Stimulated activated CD8-positive, alpha-beta memory T cell treated with anti-CD3 and anti-CD28 coated beads, Interleukin-4, amount 100 ng/mL, for 1 hour (primary cell): ENCODE measurements around the gene ANGPT4.
"Not testable (repeated sequence)": the region's sequence is repeated elsewhere in the genome, so short reads cannot be mapped to it uniquely, and the experiment has no call there.

Source experiments
- DNase-seq, 2 donors: peaks; one replicate each; pipeline ENCODE4 v3.0.0-alpha.2; 2020; ENCODE audit warnings: low read depth in 2 of 2, low spot score in 1 of 2

Gene ANGPT4

DNA sequence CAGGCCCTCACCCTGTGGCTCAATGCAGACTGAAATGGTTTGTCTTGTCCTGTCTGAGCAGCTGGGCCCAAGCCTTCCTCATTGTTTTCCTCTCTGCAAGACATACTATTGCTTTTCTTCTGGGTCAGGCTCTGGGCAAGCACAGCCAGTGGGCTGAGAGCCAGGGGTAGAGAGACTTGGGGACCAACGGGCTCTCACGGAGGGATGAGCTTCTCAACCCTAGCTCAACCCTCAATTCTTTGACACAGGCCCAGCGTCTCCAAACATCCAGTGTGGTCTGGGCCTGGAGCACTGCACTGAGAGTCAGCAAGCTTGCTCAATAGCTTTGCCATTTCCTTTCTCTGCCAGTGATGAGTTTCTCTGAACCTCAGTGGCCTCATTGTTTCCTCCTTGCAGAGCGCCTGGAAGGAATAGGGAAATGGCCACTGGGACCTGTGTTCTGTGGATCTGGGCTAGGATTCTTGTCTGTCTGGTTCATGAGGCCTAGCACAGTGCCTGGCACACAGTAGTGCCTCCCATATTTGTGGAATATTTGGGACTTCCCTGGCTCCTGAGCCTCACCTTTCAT is 9.3 kb downstream of the ANGPT4 start:
- DNase-seq = no peak

DNA sequence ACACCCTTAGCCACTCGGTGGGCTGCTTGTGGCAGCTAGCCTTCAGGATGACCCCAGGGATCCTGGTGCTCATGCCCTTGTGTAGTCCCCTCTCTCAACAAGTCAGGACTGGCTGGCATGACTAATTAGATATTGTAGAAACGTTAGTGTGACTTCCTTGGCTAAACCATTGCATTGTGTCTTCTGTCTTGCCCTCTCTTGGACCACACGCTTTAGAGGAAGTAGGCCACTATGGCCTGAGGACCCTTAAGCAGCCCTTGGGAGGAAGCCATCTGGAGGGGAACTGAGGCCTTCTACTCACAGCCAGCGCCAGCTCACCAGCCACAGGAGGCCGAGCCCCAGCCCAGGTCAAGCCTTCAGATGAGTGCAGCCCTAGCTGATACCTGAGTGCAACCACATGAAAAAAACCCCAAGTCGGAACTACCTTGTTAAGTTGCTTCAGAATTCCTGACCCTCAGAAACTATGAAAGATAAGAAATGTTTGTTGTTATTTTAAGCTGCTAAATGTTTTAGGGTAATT is 10.1 kb downstream of the ANGPT4 start:
- DNase-seq = no peak

DNA sequence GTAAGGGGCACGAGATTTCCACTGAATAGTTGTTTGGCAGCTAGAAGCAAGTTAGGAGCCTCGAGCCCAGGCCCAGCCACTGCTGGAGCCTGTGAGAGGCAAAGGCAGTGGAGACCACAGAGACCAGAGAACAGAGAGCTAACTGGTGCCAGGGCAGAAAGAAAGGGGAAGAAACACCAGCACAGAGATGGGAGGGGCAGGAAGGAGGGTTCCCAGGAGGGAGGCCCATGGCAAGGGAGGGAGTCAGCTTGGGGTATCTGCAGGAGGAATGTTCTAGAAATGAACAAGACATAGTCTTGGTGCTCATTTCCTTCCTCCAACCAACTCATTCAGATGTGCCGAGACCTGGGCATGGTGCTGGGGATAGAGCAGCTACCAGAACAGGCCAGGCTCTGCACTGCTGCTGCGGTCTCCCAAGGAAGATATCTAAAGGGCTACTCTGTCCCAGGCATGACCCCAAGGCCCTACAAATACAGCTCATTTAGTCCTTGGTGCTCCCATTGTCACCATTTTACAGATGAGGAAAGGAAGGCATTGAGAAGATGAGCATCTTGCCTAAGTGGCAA is 10.7 kb downstream of the ANGPT4 start:
- no peak for DNase-seq

- no peak for DNase-seq
Observed at GRCh38 chr20:904039-904545, 12.0 kb downstream of the ANGPT4 start.

DNA sequence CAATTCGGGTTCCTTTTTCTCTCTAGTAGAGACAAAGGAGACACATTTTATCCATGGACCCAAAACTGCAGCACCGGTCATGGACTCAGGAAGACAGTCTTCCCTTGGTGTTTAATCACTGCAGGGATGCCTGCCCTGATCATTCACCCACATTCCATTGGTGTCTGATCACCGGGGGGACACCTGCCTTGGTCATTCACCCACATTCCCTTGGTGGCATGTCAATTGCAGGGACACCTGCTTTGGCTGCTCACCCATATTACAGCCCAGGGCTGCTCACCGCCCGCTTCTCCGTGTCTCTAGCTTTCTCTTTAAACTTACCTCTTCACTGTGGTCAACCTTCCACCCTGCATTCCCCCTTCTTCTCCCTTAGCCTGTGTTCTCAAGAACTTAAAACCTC is 18.7 kb downstream of the ANGPT4 start:
- DNase-seq = not testable (repeated sequence)

DNA sequence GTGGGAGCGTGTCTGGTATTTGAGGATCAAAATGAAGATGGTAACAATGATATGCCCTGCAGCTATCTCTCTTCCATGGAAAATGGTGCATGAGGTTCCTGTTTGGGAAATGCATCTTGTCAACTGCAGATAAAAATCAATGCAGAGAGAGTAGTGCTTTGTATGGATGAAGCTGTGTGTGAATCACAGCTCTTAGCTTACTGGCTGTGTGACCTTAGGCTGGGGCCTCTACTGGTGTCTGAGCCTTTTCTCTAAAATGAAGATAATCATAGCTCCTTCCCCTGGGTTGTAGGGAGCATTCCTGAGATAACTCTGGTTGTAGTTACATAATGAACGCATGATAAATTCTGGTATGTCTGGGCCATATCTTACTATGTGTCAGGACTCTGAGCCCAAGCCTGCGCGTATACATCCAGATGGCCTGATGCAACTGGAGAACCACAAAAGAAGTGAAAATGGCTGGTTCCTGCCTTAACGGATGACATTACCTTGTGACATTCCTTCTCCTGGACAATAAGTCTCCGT is 19.6 kb downstream of the ANGPT4 start:
- no peak for DNase-seq

DNA sequence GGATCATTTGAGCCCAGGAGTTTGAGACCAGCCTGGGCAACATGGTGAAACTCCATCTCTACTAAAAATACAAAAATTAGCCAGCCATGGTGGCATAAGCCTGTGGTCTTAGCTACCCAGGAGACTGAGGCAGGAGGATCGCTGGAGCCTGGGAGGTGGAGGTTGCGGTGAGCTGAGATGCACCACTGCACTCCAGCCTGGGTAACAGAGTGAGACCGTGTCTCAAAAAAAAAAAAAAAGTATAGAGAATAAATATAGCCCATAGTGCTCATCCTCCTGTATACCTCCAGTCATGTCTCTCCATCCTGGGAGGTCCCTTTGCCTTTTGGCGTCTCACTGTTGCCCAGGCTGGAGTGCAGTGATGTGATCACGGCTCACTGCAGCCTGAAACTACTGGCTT is 23.8 kb downstream of the ANGPT4 start:
- DNase-seq = not testable (repeated sequence)

GRCh38 chr20:891706-892080 is 24.4 kb downstream of the ANGPT4 start:
- no peak for DNase-seq

DNA sequence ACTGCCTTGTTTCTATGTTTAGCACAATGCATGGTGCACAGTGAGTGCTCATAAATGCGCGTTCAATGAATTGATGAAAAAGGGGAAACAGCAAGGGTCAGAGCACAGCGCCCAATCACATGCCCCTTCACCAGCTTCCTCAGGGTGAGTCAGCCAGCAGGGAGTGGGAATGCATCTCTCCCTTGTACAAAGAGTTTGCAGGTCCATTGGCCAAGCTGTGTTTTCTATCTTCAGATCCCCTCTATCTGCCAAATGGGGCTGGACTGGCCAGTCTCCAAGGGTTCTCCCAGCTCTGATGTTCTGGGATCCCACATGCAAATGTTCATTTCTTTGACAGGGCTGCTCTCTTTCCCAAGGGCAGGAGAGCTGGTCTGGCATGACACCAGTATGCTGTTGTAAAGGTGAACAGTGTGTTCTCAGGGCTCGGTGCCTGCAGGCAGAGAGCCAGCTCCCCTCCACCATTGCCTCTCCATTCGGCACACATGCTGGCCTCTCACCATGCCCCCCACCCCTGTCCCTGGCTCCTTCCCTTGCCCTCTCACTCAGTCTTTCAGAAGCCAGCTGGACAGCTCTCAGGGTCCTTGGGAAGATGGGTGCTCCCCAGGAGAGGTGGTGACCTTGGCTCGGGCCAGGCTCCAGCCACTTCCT is 25.0 kb downstream of the ANGPT4 start:
- no peak for DNase-seq

DNA sequence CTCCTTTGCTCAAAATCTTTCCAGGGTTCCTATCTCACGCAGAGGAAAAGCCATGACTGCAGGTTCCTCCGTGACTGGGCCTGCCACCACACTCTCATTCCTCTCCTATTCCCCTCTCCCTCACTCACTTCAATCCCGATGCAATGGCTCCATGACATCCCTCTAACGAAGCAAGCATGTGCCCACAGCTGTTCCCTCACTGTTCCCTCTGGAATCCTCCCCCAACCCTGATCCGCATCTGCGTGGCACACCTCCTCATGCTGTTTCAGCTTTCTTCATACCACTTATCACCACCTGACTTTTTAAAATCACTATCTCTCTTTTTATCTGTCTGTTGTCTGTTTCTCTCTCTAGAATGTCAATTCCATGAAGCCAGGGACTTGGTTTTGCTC is 25.5 kb downstream of the ANGPT4 start:
- DNase-seq = no peak

GRCh38 chr20:889932-890463 is 26.1 kb downstream of the ANGPT4 start:
- DNase-seq = no peak

- no peak for DNase-seq
Observed at GRCh38 chr20:889106-889505, 27.0 kb downstream of the ANGPT4 start.

- DNase-seq = no peak
Observed at GRCh38 chr20:888057-888456, 28.1 kb downstream of the ANGPT4 start.

DNA sequence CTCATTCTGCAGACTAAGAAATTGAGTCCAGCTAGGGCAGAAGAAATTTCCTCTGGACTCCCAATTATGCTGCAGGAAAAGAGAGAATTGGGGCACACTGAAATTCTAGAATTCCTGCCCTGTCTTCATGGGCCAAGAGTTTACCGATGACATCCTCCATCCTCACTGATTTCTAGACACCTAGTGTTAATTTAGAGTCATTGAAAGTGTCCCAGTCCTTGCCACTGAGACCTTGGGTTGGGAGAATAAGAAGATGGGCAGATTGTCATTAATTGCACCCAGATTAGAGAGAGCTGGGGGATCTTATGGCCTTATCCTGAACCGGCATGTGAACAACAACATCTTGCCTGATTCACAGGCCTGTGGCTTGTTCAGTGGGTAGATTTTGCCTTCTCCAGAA is 29.0 kb downstream of the ANGPT4 start:
- DNase-seq = no peak

DNA sequence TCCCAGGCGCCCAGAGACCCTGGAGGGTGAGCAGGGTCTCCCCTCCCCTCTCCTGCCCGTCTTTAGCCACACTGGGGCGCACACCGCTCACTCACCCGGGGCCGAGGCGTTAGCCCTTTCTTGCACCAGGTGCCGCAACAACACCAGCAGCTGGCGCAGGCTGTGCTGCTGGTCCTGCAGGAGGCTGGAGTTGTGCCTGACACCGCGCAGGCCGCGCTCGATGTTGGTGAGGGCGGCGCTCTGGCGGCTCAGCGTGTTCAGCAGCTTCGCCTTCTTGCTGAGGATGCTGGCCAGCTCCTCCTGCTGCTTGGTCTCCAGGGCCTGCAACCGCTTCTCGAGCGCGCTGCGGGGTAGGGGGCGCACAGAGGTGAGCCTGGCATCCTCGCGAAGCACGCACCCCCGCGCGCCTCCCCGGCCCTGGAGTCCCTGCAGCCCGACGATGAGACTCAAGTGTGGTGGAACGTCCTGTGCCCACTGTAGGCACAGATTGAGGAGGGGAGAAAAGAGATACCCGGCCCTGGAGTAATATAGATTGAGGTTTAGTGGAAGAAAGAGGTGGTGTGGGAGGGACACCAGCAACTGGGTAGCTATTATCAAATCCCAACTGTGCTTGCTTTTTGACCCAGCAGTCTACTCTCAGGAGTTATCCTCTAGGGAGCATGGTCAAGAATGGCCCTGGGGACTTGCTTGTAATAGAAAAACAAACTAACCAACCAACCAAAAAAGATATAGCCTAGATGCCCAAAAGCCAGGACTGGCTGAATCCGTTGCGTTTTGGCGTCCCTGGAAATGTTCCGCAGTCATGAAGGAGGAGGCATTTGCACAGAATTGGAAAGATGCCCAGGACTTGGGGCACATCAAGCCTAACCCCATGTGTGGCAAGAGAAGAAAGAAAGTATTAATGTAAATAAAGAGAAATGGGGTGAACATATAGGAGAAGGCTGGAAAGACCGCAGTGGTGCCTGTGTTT is 30.9 kb downstream of the ANGPT4 start:
- no peak for DNase-seq

DNA sequence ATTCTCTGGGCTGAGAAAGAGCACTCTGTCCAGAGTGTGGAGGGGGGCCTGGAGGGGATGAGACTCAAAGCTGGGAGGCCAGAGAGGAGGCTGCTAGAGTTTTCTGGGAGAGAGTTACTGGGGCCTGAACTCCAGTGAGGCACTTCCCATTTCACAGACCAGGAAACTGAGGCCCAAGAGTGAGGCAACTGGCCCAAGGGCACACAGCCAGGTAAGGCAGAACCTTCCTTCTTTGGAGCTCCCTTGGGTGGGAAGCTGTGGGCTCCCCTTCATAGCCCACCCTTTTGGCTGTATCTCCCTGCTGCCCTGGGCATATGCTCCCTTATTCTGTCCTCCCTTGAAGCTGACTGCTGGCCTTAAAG is 34.4 kb downstream of the ANGPT4 start:
- no peak for DNase-seq

- no peak for DNase-seq
Observed at GRCh38 chr20:881051-881782, 34.9 kb downstream of the ANGPT4 start.

- no peak for DNase-seq
Observed at GRCh38 chr20:879626-880025, 36.5 kb downstream of the ANGPT4 start.

DNA sequence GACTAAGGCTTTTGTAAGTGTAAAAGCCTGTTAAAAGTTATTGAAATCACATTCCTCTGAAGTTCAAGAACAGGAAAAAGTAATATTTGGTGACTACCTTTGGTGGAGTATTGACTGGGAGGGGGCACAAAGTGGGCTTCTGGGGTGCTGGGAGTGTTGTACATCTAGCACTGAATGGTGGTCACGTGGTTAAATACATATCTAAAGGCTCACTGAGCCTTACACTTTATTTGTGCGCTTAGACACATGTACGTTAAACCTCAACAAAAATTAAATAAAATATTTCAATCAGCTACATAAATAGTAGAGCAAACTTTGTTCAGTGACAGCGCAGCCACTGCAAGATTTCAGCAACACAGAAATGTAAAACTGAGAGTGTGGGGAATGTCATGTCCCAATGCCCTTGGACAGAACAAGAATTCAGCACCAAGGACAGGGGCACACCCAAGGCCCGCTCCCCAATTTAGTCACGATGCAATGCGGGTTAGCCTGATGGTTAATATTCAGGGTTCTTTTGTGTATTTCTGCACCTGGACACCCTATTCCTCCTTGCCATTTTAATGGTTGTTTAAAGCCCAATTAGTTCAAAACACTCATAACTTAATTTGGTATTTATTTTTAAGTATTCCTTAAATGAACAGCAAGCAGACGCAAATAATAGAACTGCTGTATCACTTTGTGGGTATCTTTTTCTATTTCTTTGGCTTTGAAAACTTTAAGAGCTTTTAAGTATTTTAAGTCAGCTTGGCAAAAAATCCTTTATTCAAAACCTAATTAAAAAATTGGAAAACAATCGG is 37.4 kb downstream of the ANGPT4 start:
- DNase-seq = no peak

GRCh38 chr20:877814-878213 is 38.3 kb downstream of the ANGPT4 start:
- DNase-seq = no peak
